OCI-LY7 (cell line): ENCODE measurements around the gene CYP4A22. TPM values are rescaled to one million over a fixed set of nuclear protein-coding genes. Genes with fewer than 3 reads are reported as not detected.

ENCODE experiments used
- BruUV-seq: library from RNA; stranded (reverse); fragments of 400-500 nt; replicated peaks from 2 replicates; lab custom pipeline; 2021; lab: Mats Ljungman, UMichigan
- CTCF ChIA-PET: fragments of 300-600 bp; sonication (Branson Sonifier 250); formaldehyde crosslinking; loops from one replicate; lab custom pipeline; 2022; ENCODE audit warnings: antibody characterized with exemption; ENCODE audit not compliant: unreplicated experiment; lab: Charles Lee
- POLR2A ChIA-PET: fragments of 300-600 bp; sonication (Branson Sonifier 250); formaldehyde crosslinking; loops from one replicate; lab custom pipeline; 2022; ENCODE audit warnings: antibody characterized with exemption; lab: Charles Lee
- DNase-seq: peaks from one replicate; pipeline ENCODE4 v3.0.0-alpha.2; 2015; ENCODE audit warnings: low spot score
- H2AFZ ChIP-seq: fragments of 200-600 bp; sonication (generic), shearing (Covaris generic); 2 replicates; pipeline ENCODE4 v1.6.1; 2014; ENCODE audit warnings: mild to moderate bottlenecking, antibody characterized with exemption, low read length, moderate library complexity
- H3K27ac ChIP-seq: fragments of 200-600 bp; sonication (generic); 2 replicates; pipeline ENCODE4 v1.5.1; 2014; ENCODE audit warnings: mixed run types, low read depth, mild to moderate bottlenecking, moderate library complexity, low read length, inconsistent platforms; ENCODE audit not compliant: poor library complexity, severe bottlenecking
- H3K36me3 ChIP-seq: fragments of 200-600 bp; sonication (generic); 2 replicates; pipeline ENCODE4 v1.6.1; 2014; ENCODE audit warnings: mild to moderate bottlenecking, antibody characterized with exemption, low read length, moderate library complexity, mixed read lengths; ENCODE audit not compliant: insufficient read depth
- H3K4me1 ChIP-seq: fragments of 200-600 bp; sonication (generic); 2 replicates; pipeline ENCODE4 v1.5.1; 2014; ENCODE audit warnings: mild to moderate bottlenecking, low read length; ENCODE audit not compliant: insufficient read depth, poor library complexity, severe bottlenecking
- H3K4me2 ChIP-seq: fragments of 200-600 bp; sonication (generic); 2 replicates; pipeline ENCODE4 v1.6.1; 2014; ENCODE audit warnings: mild to moderate bottlenecking, low read length
- H3K4me3 ChIP-seq: fragments of 200-600 bp; sonication (generic); 2 replicates; pipeline ENCODE4 v1.5.1; 2014; ENCODE audit warnings: mild to moderate bottlenecking, low read depth, low read length; ENCODE audit not compliant: poor library complexity, severe bottlenecking
- H3K79me2 ChIP-seq: fragments of 200-600 bp; sonication (generic); 2 replicates; pipeline ENCODE4 v1.6.1; 2016; ENCODE audit warnings: low read depth, mild to moderate bottlenecking, low read length, moderate library complexity, mixed read lengths; ENCODE audit not compliant: insufficient read depth
- H3K9me2 ChIP-seq: fragments of 200-600 bp; sonication (generic); 2 replicates; pipeline ENCODE4 v1.6.1; 2016; ENCODE audit warnings: mild to moderate bottlenecking, low read length, mixed read lengths; ENCODE audit not compliant: insufficient read depth
- H3K9me3 ChIP-seq: fragments of 200-600 bp; sonication (generic); 2 replicates; pipeline ENCODE4 v1.6.1; 2014; ENCODE audit warnings: mild to moderate bottlenecking, mixed run types, low read length, mixed read lengths
- H4K20me1 ChIP-seq: fragments of 200-600 bp; sonication (generic); 2 replicates; pipeline ENCODE4 v1.6.1; 2014; ENCODE audit warnings: mild to moderate bottlenecking, antibody characterized with exemption, low read length, moderate library complexity, mixed read lengths; ENCODE audit not compliant: insufficient read depth
- CTCF ChIP-seq: fragments of 200-600 bp; sonication (generic); conservative IDR thresholded peaks from 2 replicates; pipeline ENCODE4 v1.5.1; 2014; ENCODE audit warnings: mild to moderate bottlenecking, antibody characterized with exemption, low read length, moderate library complexity, mixed read lengths
- EZH2phosphoT487 ChIP-seq: fragments of 200-600 bp; sonication (generic); IDR thresholded peaks from 2 replicates; pipeline ENCODE4 v1.6.1; 2018; ENCODE audit warnings: low read depth, borderline replicate concordance, mild to moderate bottlenecking, mixed run types, antibody characterized with exemption, low read length, moderate library complexity, mixed read lengths
- intact Hi-C: fragments of 100-400 bp; cut with micrococcal nuclease; formaldehyde crosslinking; loops from one replicate; pipeline ENCODE4 v1.10.0; 2022; ENCODE audit not compliant: unreplicated experiment
- total RNA-seq, 2 experiments: library from RNA; depleted of rRNA in 1 of 2; stranded (reverse); fragments of >200 nt in 1 of 2; shearing (Covaris generic) in 1 of 2; gene quantifications; 2 replicates each; pipeline ENCODE4 v1.2.3, GENCODE V29; 2014 to 2022

CYP4A22 gene
- total RNA-seq, 2 experiments from 2014 or later: not detected

- BruUV-seq: no TSS peak
- H2AFZ ChIP-seq: no peak overlapping the region
- no peak for DNase-seq
Observed at GRCh38 chr1:47188791-47189785, 51.8 kb downstream of the CYP4A22 start.

GRCh38 chr1:47189844-47190508 is 52.7 kb downstream of the CYP4A22 start, which contains the start of gene PDZK1IP1:
PDZK1IP1 (minus strand) TSS chr1:47190036; CDS start chr1:47189932, 104 bp downstream.
- H2AFZ ChIP-seq: no peak within 1 kb of the TSS

More at GRCh38 chr1:47188791-47189785, 51.8 kb downstream of the CYP4A22 start:
- Histone ChIP-seq H3K9me2 (no peaks in the 10 kb centered on the region), H3K4me3 (no peak overlapping the region), H3K4me1 (no peaks in the 10 kb centered on the region), H3K36me3 (no peaks in the 10 kb centered on the region), H3K27ac (no peak overlapping the region), H4K20me1 (no peaks in the 10 kb centered on the region), H3K9me3 (no peaks in the 10 kb centered on the region), H3K4me2 (no peak overlapping the region), H3K79me2 (no peaks in the 10 kb centered on the region)
- ChIA-PET POLR2A (interaction anchor here (0.9 kb wide), 1 partner anchor 8 kb away, joined by 4 read pairs; no protein-coding TSS in a partner anchor), CTCF (interaction anchor here (0.7 kb wide), 1 partner anchor 10 kb away, joined by 3 read pairs; no protein-coding TSS in a partner anchor)
- TF ChIP-seq EZH2phosphoT487 (no peak), CTCF (no peak)
- intact Hi-C loops: no loop called here

More at GRCh38 chr1:47189844-47190508, 52.7 kb downstream of the CYP4A22 start, which contains the start of gene PDZK1IP1:
- POLR2A ChIA-PET: interaction anchor here (0.9 kb wide), 1 partner anchor 9 kb away, joined by 4 read pairs; no protein-coding TSS in a partner anchor
- H3K4me3 ChIP-seq: no peak within 1 kb of the TSS
- no peaks in the 10 kb centered on the region for H3K9me2 ChIP-seq
- no peaks in the 10 kb centered on the region for H3K36me3 ChIP-seq
- intact Hi-C loops: loop anchor here (5.0 to 10.0 kb wide), 2 partner anchors 57 to 525 kb away; no protein-coding TSS in a partner anchor
- H3K4me1 ChIP-seq: no peaks in the 10 kb centered on the region
- BruUV-seq: no TSS peak
- H3K9me3 ChIP-seq: no peaks in the 10 kb centered on the region
- H3K4me2 ChIP-seq: no peak within 1 kb of the TSS
- H3K79me2 ChIP-seq: no peaks in the 10 kb centered on the region
- CTCF ChIA-PET: interaction anchor here (0.7 kb wide), 1 partner anchor 11 kb away, joined by 3 read pairs; no protein-coding TSS in a partner anchor
- DNase-seq: no peak
- TF ChIP-seq CTCF: no peak
- TF ChIP-seq EZH2phosphoT487: no peak
- H4K20me1 ChIP-seq: no peaks in the 10 kb centered on the region
- H3K27ac ChIP-seq: no peak within 1 kb of the TSS
